Measurements from ENCODE around the gene CD151. TPM values are rescaled to one million over a fixed set of nuclear protein-coding genes. Genes with fewer than 3 reads are reported as not detected.

CD151 gene
- polyA plus RNA-seq, 3 donors: 495 to 757 (median 531) TPM

DNA sequence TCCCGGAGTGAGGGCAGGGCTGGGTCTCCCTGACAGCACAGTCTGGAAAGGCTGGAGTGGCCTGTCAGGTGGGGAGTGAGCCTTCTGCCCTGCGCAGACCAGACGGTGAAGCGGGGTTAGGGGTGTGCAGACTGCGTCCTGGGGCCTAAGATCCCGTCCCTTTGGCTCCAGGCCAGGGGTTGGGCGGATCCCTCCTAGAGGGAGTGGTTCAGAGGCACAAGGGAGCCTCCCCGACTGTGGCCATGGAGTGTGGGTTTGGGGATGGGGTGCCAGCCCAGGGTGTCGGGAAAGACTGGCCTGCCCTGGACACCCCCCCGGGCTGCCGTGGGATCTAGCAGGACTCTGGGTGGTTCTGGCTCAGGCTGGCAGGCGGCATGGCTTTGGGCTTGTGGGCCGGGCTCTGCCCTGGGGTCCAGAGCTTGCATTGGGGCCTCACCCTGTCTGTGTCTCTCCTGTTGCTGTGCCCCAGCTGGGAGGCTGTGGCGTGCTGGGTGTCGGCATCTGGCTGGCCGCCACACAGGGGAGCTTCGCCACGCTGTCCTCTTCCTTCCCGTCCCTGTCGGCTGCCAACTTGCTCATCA lies 29.4 kb downstream of the CD151 start:
- H3K27ac ChIP-seq (ENCODE audit: low read depth, low read length): no peak overlapping the region
- WGBS, 3 donors: 64 to 68% (median 65%) methylated on average over 19 to 20 of the region's 20 CpGs

GRCh38 chr11:862696-863022 lies 29.9 kb downstream of the CD151 start:
- WGBS, 3 donors: 85 to 87% (median 85%) methylated on average over 11 to 12 of the region's 12 CpGs
- no peak overlapping the region for H3K27ac ChIP-seq (ENCODE audit: low read depth, low read length)

GRCh38 chr11:863023-863909 lies 30.5 kb downstream of the CD151 start:
- 78 to 88% (median 83%) methylated on average over 24 of the region's 24 CpGs for WGBS, 3 donors
- H3K27ac ChIP-seq (ENCODE audit: low read depth, low read length): no peak overlapping the region

DNA sequence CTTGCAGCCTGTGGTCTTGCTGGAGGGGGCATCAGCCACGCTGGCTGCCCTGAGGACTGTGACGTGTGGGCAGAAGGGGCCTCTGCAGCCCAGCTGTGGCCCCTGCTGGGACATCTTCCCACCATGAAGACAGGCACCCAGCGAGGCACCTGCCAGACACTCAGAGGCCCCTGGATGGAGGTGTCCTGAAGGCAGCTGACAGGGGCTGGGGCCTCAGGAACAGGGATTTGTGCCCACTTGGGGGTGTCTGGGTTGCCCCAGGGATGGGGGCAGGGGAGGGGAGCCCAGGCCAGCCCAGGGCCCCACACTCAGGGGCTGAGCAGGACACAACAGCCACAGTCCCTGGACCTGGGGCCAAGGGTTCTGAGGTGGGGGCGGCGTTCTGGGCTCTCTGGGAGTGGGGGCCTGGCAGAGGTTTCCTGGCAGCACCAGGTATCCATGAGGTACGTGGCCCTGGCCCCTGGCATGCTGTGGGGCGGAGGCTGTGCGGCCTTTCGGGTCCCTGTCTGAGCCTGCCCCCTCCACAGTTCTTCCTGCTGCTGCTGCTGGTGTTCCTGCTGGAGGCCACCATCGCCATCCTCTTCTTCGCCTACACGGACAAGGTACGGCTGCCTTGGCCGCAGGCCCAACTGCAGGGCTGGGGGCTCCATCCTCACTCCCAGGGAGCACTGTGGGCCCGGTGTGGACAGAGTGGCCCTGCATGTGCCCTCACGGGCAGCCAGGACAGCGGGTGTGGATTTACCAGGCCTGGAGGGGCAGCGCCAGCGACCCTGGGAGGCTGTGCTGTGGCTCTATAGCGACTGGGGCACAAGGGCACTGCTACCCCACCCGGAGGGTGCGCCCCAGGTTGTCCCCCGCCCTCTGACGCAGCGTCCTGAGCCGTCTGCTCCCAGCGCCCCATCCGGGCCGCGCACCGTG lies 31.4 kb downstream of the CD151 start:
- no peak overlapping the region for H3K27ac ChIP-seq (ENCODE audit: low read depth, low read length)
- 90 to 95% (median 92%) methylated on average over 30 to 31 of the region's 31 CpGs for WGBS, 3 donors

DNA sequence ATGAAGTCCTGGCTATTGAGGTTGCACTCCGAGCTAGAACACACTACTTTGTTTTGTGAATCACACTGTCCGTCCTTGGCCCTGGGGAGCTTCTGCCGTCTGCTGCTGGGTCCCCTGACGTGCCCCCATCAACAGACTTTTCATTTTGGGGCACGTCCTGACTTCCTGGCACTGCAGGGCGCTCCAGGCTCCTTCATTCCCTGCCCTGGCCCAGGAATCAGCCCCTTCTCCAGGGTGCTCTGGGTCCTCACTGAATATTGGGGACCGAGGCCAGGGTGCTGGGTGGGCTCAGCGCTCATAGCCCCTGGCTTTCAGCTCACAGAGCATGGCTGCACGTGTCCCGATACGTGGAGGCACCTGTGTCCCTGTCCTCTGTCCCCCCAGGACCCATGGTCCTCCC lies 32.1 kb downstream of the CD151 start:
- WGBS, 3 donors: 89 to 94% (median 91%) methylated on average over 9 to 10 of the region's 11 CpGs
- no peak overlapping the region for H3K27ac ChIP-seq (ENCODE audit: low read depth, low read length)

GRCh38 chr11:865462-866430 lies 33.0 kb downstream of the CD151 start:
- 81 to 84% (median 82%) methylated on average over 39 to 41 of the region's 41 CpGs for WGBS, 3 donors
- no peak overlapping the region for H3K27ac ChIP-seq (ENCODE audit: low read depth, low read length)

GRCh38 chr11:866481-866880 lies 33.7 kb downstream of the CD151 start:
- WGBS, 3 donors: 86 to 91% (median 91%) methylated on average over 12 to 14 of the region's 14 CpGs
- no peak overlapping the region for H3K27ac ChIP-seq (ENCODE audit: low read depth, low read length)

GRCh38 chr11:867856-868358 lies 35.2 kb downstream of the CD151 start:
- 73 to 87% (median 85%) methylated on average over 8 of the region's 8 CpGs for WGBS, 3 donors
- H3K27ac ChIP-seq (ENCODE audit: low read depth, low read length): no peak overlapping the region

- 40 to 89% (median 87%) methylated on average over 17 of the region's 17 CpGs for WGBS, 3 donors
- H3K27ac ChIP-seq (ENCODE audit: low read depth, low read length): no peak overlapping the region
Observed at GRCh38 chr11:868394-868793, 35.6 kb downstream of the CD151 start.

- H3K27ac ChIP-seq (ENCODE audit: low read depth, low read length): no peak overlapping the region
- 79 to 83% (median 80%) methylated on average over 12 of the region's 12 CpGs for WGBS, 3 donors
Observed at GRCh38 chr11:868802-869201, 36.0 kb downstream of the CD151 start.

DNA sequence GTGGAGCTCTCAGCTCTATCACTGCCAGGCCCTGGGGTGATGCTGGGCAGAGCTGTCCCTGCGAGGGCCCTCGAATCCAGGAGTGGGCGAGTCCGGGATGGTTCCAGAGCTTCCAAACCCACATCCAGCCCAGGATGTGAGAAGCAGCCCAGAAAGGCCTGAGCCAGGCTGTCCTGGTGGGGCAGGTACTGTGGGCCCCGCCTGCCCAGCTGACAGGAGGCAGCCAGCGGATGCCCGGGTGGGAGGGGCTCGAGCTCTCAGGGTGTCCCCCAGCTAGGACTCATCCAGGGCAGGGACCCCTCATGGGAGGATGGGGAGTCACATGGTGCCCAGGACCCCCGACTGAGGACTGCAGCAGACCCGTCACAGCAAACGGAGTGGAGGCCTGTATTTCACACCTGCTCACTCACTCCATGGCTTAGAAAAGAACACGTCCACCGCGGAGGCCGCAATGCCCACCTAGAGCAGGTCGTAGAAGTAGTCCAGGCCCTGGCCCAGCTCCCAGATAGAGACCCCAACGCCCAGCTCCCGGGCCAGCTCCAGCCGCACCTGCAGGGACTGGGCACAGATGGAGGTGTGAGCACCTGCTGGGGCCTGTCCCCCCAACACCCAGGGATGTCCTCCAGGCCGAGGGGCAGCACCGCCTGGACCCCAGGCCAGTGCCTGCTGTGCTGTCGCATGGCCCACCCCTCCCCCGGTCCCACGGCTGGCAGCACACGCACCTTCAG lies 36.8 kb downstream of the CD151 start:
- 89 to 92% (median 89%) methylated on average over 23 to 25 of the region's 25 CpGs for WGBS, 3 donors
- H3K27ac ChIP-seq (ENCODE audit: low read depth, low read length): no peak overlapping the region

GRCh38 chr11:870127-870413 lies 37.3 kb downstream of the CD151 start:
- 72 to 79% (median 73%) methylated on average over 8 of the region's 8 CpGs for WGBS, 3 donors
- H3K27ac ChIP-seq (ENCODE audit: low read depth, low read length): no peak overlapping the region

DNA sequence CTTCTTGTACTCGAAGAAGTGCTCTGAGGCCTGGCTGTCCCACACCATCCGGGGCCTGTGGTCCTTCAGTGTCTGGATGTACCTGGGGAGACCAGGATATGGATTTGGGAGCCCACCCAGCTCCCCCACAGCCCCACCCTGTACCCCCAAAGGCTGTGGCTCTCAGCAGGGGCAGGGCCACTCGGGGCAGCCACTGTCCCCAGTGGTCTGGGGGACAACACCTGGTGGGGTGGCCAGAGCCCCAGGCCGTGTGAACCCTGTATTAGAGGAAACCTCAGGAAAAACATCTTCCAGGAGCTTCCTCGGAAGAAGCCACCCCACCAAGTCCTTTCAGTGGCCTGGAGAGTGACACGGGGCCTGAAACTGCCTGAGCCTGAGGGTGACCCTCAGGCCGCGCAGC lies 37.7 kb downstream of the CD151 start:
- no peak overlapping the region for H3K27ac ChIP-seq (ENCODE audit: low read depth, low read length)
- 84 to 91% (median 88%) methylated on average over 8 of the region's 8 CpGs for WGBS, 3 donors

GRCh38 chr11:871472-871871 lies 38.7 kb downstream of the CD151 start:
- no peak overlapping the region for H3K27ac ChIP-seq (ENCODE audit: low read depth, low read length)
- WGBS, 3 donors: 73 to 83% (median 75%) methylated on average over 9 of the region's 9 CpGs

DNA sequence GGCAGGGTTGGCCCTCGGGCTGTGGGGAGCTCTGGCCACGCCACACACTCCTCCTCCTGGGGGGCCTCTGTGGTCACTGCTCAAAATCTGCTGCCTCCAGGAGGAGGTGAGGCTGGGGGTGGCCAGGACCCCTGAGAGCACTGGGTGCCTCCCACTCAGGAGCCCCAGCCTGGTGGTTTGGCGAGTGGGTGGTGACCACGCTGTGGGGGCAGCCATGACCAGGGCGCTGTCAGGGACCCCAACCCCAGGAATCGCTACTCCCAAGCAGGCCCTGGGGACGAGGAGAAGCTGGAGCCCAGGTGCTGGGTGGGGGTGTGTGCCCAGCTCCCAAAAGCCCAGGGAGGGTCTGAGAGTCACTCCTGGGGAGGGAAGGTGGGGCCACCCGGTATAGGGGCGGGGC lies 40.0 kb downstream of the CD151 start:
- H3K27ac ChIP-seq (ENCODE audit: low read depth, low read length): no peak overlapping the region
- WGBS, 3 donors: 90 to 92% (median 91%) methylated on average over 9 of the region's 9 CpGs

DNA sequence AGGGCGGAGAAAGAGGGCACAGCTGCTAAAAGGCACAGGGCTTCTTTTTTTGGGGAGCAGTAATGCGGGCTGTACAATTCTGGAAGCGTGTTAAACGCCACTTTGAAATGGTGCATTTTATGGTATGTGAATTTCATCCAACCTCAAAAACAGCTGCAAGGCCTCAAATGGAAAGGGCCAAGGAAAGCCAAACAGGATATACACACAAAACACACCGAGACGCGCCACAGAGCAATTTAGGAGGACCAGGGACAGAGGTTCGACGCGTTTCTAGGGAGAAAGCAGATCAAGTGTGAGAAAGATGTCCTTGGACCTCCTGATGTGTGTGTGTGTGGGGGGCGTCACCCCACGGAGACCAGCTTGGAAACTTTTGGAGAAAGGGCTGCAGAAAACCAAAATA lies 41.0 kb downstream of the CD151 start:
- no peak overlapping the region for H3K27ac ChIP-seq (ENCODE audit: low read depth, low read length)
- WGBS, 3 donors: 68 to 80% (median 71%) methylated on average over 11 to 12 of the region's 12 CpGs

DNA sequence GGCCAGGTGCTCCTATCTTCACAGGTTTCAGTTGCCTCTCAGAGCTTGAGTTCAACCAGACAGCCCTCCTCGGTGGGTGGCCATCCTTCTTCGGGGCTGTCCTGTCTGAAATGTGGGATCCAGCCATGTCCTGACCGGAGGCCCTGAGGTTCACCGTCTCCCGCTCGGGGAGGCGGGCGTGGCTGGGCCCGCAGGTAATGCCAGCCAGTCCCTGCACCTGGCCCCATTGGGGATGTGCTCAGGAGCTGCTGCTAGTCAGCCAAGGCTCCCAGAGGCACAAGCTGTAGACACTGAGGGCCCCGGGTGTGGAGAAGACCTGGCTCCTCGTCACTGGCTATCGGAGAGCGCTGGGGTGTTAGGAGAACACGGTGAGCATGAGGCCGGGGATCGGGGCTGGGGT lies 42.5 kb downstream of the CD151 start:
- 91 to 93% (median 91%) methylated on average over 16 of the region's 16 CpGs for WGBS, 3 donors
- no peak overlapping the region for H3K27ac ChIP-seq (ENCODE audit: low read depth, low read length)
